Measurements from ENCODE around the gene TEX26. TPM values are rescaled to one million over a fixed set of nuclear protein-coding genes. Genes with fewer than 3 reads are reported as not detected.

The TEX26 gene
- total RNA-seq, 4 donors from 2014 or later: 0.69 to 0.97 TPM; not detected in 2

- Histone ChIP-seq H3K9me3 (no peaks in the 10 kb centered on the region), H3K4me3 (no peak overlapping the region), H3K27me3 (no peaks in the 10 kb centered on the region), H3K4me1 (no peaks in the 10 kb centered on the region), H3K36me3 (no peaks in the 10 kb centered on the region), H3K27ac (replicated peaks in 1 of 4) (no peak overlapping the region)
- intact Hi-C loops (cut with DNase I): no loop called here
- TF ChIP-seq EP300 (IDR thresholded peaks at IDR 0.05) (no peak), POLR2A (IDR thresholded peaks at IDR 0.05; ENCODE audit: low read depth) (no peak), POLR2AphosphoS5 (IDR thresholded peaks at IDR 0.05) (no peak), CTCF (IDR thresholded peaks at IDR 0.05) (no peak)
- 90% methylated on average over 6 of the region's 6 CpGs for WGBS
- peak; percentile 53 for DNase-seq (ENCODE audit: extremely low spot score)
These were observed 15.5 kb upstream of the TEX26 start for GRCh38 chr13:30916991-30917390.

GRCh38 chr13:30918662-30919405 lies 13.6 kb upstream of the TEX26 start:
- no peak overlapping the region for H3K4me3 ChIP-seq
- DNase-seq (ENCODE audit: extremely low spot score): no peak
- no peak for TF ChIP-seq POLR2AphosphoS5 (IDR thresholded peaks at IDR 0.05)
- no peak for TF ChIP-seq POLR2A (IDR thresholded peaks at IDR 0.05; ENCODE audit: low read depth)
- no peak for TF ChIP-seq EP300 (IDR thresholded peaks at IDR 0.05)
- no peak for TF ChIP-seq CTCF (IDR thresholded peaks at IDR 0.05)
- WGBS: 75% methylated on average over 6 of the region's 6 CpGs
- H3K36me3 ChIP-seq: no peaks in the 10 kb centered on the region
- H3K27me3 ChIP-seq: no peaks in the 10 kb centered on the region
- intact Hi-C loops (cut with DNase I): no loop called here
- H3K27ac ChIP-seq (replicated peaks in 1 of 4): no peak overlapping the region
- H3K9me3 ChIP-seq: no peaks in the 10 kb centered on the region
- no peaks in the 10 kb centered on the region for H3K4me1 ChIP-seq

- Histone ChIP-seq H3K27me3 (no peaks in the 10 kb centered on the region), H3K27ac (replicated peaks in 1 of 4) (no peak overlapping the region), H3K9me3 (no peaks in the 10 kb centered on the region), H3K4me1 (no peaks in the 10 kb centered on the region), H3K36me3 (no peaks in the 10 kb centered on the region), H3K4me3 (no peak overlapping the region)
- peak; percentile 42 for DNase-seq (ENCODE audit: extremely low spot score)
- 89% methylated on average over 5 of the region's 5 CpGs for WGBS
- TF ChIP-seq EP300 (IDR thresholded peaks at IDR 0.05): no peak
- TF ChIP-seq POLR2AphosphoS5 (IDR thresholded peaks at IDR 0.05): no peak
- no peak for TF ChIP-seq CTCF (IDR thresholded peaks at IDR 0.05)
- TF ChIP-seq POLR2A (IDR thresholded peaks at IDR 0.05; ENCODE audit: low read depth): no peak
- intact Hi-C loops (cut with DNase I): no loop called here
These were observed 12.1 kb upstream of the TEX26 start for GRCh38 chr13:30920162-30920909.

- 80% methylated on average over 1 of the region's 1 CpG for WGBS
- H3K27ac ChIP-seq (replicated peaks in 1 of 4): no peak overlapping the region
- H3K4me3 ChIP-seq: no peak overlapping the region
- H3K36me3 ChIP-seq: no peaks in the 10 kb centered on the region
- DNase-seq (ENCODE audit: extremely low spot score): peak; percentile 70
- TF ChIP-seq CTCF (IDR thresholded peaks at IDR 0.05) (no peak), POLR2A (IDR thresholded peaks at IDR 0.05; ENCODE audit: low read depth) (no peak), POLR2AphosphoS5 (IDR thresholded peaks at IDR 0.05) (no peak)
- H3K27me3 ChIP-seq: no peaks in the 10 kb centered on the region
- intact Hi-C loops (cut with DNase I): no loop called here
- H3K9me3 ChIP-seq: no peaks in the 10 kb centered on the region
- no peaks in the 10 kb centered on the region for H3K4me1 ChIP-seq
These were observed 9.0 kb upstream of the TEX26 start for GRCh38 chr13:30923418-30923817.

Measured in esophagus muscularis mucosa (tissue), 4 donors.